Glutamatergic neuron (in vitro differentiated cells): ENCODE measurements around the gene DMRT3. TPM values are rescaled to one million over a fixed set of nuclear protein-coding genes. Genes with fewer than 3 reads are reported as not detected.

Experiments used
- DNase-seq: peaks from one replicate; pipeline ENCODE4 v3.0.0; 2022
- H3K27ac Mint-ChIP-seq: one replicate; pipeline ENCODE4 v1.8.0; 2020; ENCODE audit warnings: mild to moderate bottlenecking, mixed read lengths, inconsistent platforms; ENCODE audit not compliant: unreplicated experiment
- H3K27me3 Mint-ChIP-seq: one replicate; pipeline ENCODE4 v1.8.0; 2020; ENCODE audit warnings: mild to moderate bottlenecking, moderate library complexity, mixed read lengths, inconsistent platforms; ENCODE audit not compliant: unreplicated experiment
- H3K36me3 Mint-ChIP-seq: one replicate; pipeline ENCODE4 v1.8.0; 2020; ENCODE audit warnings: mild to moderate bottlenecking, mixed read lengths, inconsistent platforms; ENCODE audit not compliant: unreplicated experiment
- H3K4me1 Mint-ChIP-seq: one replicate; pipeline ENCODE4 v1.8.0; 2020; ENCODE audit warnings: mild to moderate bottlenecking, low read depth, mixed read lengths, inconsistent platforms; ENCODE audit not compliant: unreplicated experiment
- H3K4me3 Mint-ChIP-seq: one replicate; pipeline ENCODE4 v1.8.0; 2020; ENCODE audit warnings: mild to moderate bottlenecking, mixed read lengths, inconsistent platforms; ENCODE audit not compliant: unreplicated experiment
- H3K9me3 Mint-ChIP-seq: one replicate; pipeline ENCODE4 v1.8.0; 2020; ENCODE audit warnings: mild to moderate bottlenecking, moderate library complexity, mixed read lengths, inconsistent platforms; ENCODE audit not compliant: unreplicated experiment
- total RNA-seq: library from RNA; stranded (reverse); fragmentation: NEBNext Ultra II Directional; extraction: Animal tissue kit (Norgen Biotek cat#: 25700); gene quantifications from one replicate; pipeline ENCODE4 v1.2.1, GENCODE V29; 2021; ENCODE audit not compliant: unreplicated experiment
- TF ChIP-seq, protein P1 (sequence below): fragments of 200-600 bp; sonication (generic); IDR thresholded peaks from one replicate; pipeline ENCODE4 v1.5.0; 2021; ENCODE audit not compliant: partially characterized antibody, unreplicated experiment

The DMRT3 gene
- total RNA-seq, 1 donor from 2014 or later, result 1.7 TPM

DNA sequence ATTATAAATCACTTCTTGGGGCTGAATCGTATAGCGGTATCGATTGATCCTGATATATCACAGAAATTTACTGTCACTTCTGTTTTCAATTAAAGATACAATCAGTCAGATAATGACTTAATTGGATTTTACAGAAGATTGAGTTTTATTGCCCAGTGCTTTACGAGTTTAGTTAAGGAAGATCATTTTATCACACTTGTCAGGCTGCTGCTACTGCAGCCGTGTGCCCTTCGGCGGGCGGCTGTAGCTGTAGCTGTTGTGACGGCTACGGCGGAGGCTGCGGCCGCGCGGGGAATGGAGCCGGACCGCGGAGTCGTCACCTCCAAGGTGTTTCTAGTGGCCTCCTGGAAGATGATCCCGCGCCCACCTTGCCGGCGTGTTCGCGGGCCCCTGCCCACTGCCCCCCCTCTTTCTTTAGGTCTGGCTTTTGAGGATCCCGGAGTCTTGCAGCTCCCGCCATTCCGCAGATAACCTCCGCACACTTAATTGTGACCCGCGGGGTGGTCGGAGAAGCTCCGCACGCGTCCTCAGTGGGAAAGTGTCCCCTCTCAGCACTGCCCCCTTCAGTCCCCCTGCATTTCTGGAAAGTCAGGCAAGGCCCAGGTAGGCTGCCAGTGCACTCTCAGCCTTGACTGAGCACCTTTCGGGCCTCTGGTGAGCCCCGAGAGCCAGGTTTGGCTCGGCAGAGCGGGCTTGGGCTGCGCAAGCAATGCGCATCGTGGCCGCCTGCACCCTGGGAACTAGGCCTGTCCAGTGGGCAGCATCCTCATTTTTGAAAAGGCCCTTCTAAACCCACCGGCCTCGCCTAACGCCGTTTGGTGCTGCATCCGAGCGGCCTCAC is 6.9 kb upstream of the DMRT3 start:
- peaks cover 23% of the 10 kb centered on the region for H3K4me1 Mint-ChIP-seq
- TF ChIP-seq, protein P1, sequence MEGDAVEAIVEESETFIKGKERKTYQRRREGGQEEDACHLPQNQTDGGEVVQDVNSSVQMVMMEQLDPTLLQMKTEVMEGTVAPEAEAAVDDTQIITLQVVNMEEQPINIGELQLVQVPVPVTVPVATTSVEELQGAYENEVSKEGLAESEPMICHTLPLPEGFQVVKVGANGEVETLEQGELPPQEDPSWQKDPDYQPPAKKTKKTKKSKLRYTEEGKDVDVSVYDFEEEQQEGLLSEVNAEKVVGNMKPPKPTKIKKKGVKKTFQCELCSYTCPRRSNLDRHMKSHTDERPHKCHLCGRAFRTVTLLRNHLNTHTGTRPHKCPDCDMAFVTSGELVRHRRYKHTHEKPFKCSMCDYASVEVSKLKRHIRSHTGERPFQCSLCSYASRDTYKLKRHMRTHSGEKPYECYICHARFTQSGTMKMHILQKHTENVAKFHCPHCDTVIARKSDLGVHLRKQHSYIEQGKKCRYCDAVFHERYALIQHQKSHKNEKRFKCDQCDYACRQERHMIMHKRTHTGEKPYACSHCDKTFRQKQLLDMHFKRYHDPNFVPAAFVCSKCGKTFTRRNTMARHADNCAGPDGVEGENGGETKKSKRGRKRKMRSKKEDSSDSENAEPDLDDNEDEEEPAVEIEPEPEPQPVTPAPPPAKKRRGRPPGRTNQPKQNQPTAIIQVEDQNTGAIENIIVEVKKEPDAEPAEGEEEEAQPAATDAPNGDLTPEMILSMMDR, result peak; percentile 12
- H3K27me3 Mint-ChIP-seq, result peaks cover 37% of the 10 kb centered on the region
- H3K36me3 Mint-ChIP-seq, result peaks cover 9% of the 10 kb centered on the region
- peak overlapping the region; percentile 81 for H3K4me3 Mint-ChIP-seq
- DNase-seq, result peak; percentile 57
- H3K27ac Mint-ChIP-seq, result peak overlapping the region; percentile 57
- H3K9me3 Mint-ChIP-seq, result peaks cover 17% of the 10 kb centered on the region

DNA sequence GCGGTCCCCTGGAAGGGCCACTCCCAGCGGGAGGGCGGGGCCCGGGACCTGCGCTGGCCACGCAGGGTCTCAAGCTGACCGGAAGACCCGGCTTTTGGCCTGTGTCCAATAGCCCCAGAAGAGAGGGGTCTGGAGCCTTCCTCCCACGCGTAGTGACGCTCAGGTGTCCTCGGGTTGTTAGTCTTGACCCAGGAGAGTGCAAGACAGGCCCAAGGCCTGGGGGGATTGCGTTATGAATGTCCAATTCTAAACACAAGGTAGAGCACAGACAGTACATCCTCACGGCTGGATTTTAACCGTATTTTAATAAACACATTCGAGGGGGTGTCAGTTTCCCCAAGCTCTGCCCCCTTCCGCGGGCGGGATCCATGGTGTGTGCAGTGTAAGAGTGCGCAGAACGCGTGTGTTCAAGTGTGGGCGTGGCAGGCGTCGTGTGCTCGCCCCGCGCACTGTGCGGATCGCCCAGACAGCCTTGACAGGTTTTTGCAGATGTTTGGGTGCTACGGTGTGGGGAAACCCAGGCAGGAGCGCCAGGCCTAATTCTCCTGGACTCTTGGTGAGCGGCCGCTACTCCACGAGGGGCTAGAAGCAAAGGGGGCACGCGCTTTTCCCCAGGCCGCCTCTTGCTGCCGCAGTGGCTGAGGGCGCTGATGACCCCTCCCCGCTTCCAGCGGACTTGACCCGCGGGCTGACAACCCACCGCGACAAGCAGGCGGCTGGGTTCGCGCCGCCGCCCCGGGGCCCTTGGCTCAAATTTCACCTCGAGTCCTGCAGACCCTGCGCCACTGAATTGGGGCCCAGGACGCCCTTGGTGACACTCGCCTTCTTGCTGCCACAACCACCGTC is 6.1 kb upstream of the DMRT3 start:
- H3K4me3 Mint-ChIP-seq, result peak overlapping the region; percentile 52
- H3K27me3 Mint-ChIP-seq, result peaks cover 45% of the 10 kb centered on the region
- DNase-seq, result peak; percentile 50
- peaks cover 17% of the 10 kb centered on the region for H3K9me3 Mint-ChIP-seq
- H3K27ac Mint-ChIP-seq, result no peak overlapping the region
- peaks cover 20% of the 10 kb centered on the region for H3K4me1 Mint-ChIP-seq
- H3K36me3 Mint-ChIP-seq, result peaks cover 9% of the 10 kb centered on the region
- TF ChIP-seq, protein P1, result no peak

DNA sequence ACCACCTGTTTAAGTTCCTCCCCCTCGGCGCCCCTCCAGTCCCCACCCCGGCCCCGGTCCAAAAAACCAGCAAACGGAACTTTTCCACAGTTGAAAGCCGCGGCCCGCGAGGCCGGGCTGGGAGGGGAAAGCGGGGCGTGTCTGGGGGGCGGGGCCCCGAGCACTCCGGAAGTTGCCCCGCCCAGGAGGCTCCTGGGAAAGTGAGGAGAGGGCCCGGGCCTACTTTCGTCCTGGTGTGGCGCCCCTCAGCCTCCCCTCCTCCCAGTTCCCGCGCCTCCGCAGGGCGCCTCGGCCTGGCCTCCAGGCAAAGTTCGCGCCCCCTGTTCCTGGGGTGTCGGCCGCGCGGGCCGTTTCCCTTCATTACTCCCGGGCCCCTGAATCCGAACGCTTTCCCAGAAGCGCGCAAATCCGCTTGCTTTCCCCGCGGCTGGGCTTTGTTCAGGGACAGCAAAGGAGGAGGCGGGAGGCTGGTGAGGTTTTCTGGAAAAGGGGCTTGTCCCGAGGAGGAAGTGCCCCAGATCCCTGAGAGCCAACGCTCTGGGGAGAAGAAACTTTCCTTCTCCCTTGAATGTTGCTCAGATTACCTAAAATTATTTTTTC is 4.5 kb upstream of the DMRT3 start:
- H3K36me3 Mint-ChIP-seq, result peaks cover 9% of the 10 kb centered on the region
- TF ChIP-seq, protein P1, result no peak
- peaks cover 51% of the 10 kb centered on the region for H3K27me3 Mint-ChIP-seq
- H3K4me1 Mint-ChIP-seq, result peaks cover 16% of the 10 kb centered on the region
- no peak overlapping the region for H3K27ac Mint-ChIP-seq
- peak overlapping the region; percentile 64 for H3K4me3 Mint-ChIP-seq
- peaks cover 21% of the 10 kb centered on the region for H3K9me3 Mint-ChIP-seq
- peak; percentile 52 for DNase-seq

DNA sequence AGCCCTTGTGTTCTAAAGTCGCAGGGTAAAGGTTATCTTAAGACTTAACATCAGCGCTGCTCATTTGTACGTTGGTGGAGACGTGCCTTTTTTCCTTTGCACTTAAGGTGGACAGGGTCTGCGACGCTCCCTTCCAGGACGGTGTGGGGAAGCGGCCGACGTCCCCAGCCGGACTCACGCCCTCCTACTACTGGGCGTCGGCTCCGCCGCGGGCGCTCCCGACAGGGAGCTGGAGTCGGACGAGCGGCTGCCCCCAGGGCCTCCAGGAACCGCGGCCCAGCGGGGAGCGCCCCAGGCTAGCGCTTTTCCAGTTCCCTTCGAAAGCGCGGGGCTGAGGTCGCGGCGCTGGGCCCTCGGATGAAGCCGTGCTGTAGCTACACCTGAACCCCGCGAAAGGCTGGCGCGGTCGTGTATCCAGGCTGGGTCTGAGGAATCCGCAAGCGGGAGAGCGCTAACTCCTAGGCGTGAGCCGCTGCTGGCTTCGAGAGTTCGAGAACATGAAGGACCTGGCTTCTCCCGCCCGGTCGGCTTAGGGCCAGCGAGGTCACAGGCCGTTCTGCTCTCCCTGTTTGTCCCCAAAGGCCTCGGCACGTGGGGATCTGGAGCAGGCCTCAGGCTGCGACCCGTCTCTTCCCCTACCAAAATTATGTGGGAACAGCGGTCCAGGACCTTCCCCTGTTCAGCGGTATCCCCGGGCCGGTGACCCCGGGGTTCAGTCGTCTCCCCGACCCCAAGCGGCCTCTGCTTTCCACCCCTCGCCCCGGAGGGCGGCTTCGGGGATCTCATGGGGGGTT is 3.8 kb upstream of the DMRT3 start:
- H3K36me3 Mint-ChIP-seq, result peaks cover 9% of the 10 kb centered on the region
- DNase-seq, result peak; percentile 43
- peak overlapping the region; percentile 64 for H3K4me3 Mint-ChIP-seq
- H3K27me3 Mint-ChIP-seq, result peaks cover 53% of the 10 kb centered on the region
- TF ChIP-seq, protein P1, result no peak
- H3K27ac Mint-ChIP-seq, result no peak overlapping the region
- peaks cover 11% of the 10 kb centered on the region for H3K4me1 Mint-ChIP-seq
- H3K9me3 Mint-ChIP-seq, result peaks cover 21% of the 10 kb centered on the region
